Glutamatergic neuron (in vitro differentiated cells): ENCODE data around the gene RAD51B. TPM values are rescaled to one million over a fixed set of nuclear protein-coding genes. Genes with fewer than 3 reads are reported as not detected.

ENCODE experiments used
- DNase-seq: peaks from one replicate; pipeline ENCODE4 v3.0.0; 2022
- H3K27ac Mint-ChIP-seq: one replicate; pipeline ENCODE4 v1.8.0; 2020; ENCODE audit warnings: mild to moderate bottlenecking, mixed read lengths, inconsistent platforms; ENCODE audit not compliant: unreplicated experiment
- H3K27me3 Mint-ChIP-seq: one replicate; pipeline ENCODE4 v1.8.0; 2020; ENCODE audit warnings: mild to moderate bottlenecking, moderate library complexity, mixed read lengths, inconsistent platforms; ENCODE audit not compliant: unreplicated experiment
- H3K36me3 Mint-ChIP-seq: one replicate; pipeline ENCODE4 v1.8.0; 2020; ENCODE audit warnings: mild to moderate bottlenecking, mixed read lengths, inconsistent platforms; ENCODE audit not compliant: unreplicated experiment
- H3K4me1 Mint-ChIP-seq: one replicate; pipeline ENCODE4 v1.8.0; 2020; ENCODE audit warnings: mild to moderate bottlenecking, low read depth, mixed read lengths, inconsistent platforms; ENCODE audit not compliant: unreplicated experiment
- H3K4me3 Mint-ChIP-seq: one replicate; pipeline ENCODE4 v1.8.0; 2020; ENCODE audit warnings: mild to moderate bottlenecking, mixed read lengths, inconsistent platforms; ENCODE audit not compliant: unreplicated experiment
- H3K9me3 Mint-ChIP-seq: one replicate; pipeline ENCODE4 v1.8.0; 2020; ENCODE audit warnings: mild to moderate bottlenecking, moderate library complexity, mixed read lengths, inconsistent platforms; ENCODE audit not compliant: unreplicated experiment
- total RNA-seq: library from RNA; stranded (reverse); fragmentation: NEBNext Ultra II Directional; extraction: Animal tissue kit (Norgen Biotek cat#: 25700); gene quantifications from one replicate; pipeline ENCODE4 v1.2.1, GENCODE V29; 2021; ENCODE audit not compliant: unreplicated experiment
- TF ChIP-seq, protein P1 (sequence below): fragments of 200-600 bp; sonication (generic); IDR thresholded peaks from one replicate; pipeline ENCODE4 v1.5.0; 2021; ENCODE audit not compliant: partially characterized antibody, unreplicated experiment

The RAD51B gene
- total RNA-seq, 1 donor from 2014 or later, result 9.7 TPM

- Mint-ChIP-seq H3K36me3 (peaks cover 7% of the 10 kb centered on the region), H3K27ac (no peak overlapping the region), H3K4me3 (no peak overlapping the region), H3K4me1 (no peaks in the 10 kb centered on the region), H3K9me3 (no peaks in the 10 kb centered on the region), H3K27me3 (no peaks in the 10 kb centered on the region)
- TF ChIP-seq, protein P1, sequence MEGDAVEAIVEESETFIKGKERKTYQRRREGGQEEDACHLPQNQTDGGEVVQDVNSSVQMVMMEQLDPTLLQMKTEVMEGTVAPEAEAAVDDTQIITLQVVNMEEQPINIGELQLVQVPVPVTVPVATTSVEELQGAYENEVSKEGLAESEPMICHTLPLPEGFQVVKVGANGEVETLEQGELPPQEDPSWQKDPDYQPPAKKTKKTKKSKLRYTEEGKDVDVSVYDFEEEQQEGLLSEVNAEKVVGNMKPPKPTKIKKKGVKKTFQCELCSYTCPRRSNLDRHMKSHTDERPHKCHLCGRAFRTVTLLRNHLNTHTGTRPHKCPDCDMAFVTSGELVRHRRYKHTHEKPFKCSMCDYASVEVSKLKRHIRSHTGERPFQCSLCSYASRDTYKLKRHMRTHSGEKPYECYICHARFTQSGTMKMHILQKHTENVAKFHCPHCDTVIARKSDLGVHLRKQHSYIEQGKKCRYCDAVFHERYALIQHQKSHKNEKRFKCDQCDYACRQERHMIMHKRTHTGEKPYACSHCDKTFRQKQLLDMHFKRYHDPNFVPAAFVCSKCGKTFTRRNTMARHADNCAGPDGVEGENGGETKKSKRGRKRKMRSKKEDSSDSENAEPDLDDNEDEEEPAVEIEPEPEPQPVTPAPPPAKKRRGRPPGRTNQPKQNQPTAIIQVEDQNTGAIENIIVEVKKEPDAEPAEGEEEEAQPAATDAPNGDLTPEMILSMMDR, result no peak
- no peak for DNase-seq
Measured at GRCh38 chr14:67952381-67952780, 132.8 kb downstream of the RAD51B start.

DNA sequence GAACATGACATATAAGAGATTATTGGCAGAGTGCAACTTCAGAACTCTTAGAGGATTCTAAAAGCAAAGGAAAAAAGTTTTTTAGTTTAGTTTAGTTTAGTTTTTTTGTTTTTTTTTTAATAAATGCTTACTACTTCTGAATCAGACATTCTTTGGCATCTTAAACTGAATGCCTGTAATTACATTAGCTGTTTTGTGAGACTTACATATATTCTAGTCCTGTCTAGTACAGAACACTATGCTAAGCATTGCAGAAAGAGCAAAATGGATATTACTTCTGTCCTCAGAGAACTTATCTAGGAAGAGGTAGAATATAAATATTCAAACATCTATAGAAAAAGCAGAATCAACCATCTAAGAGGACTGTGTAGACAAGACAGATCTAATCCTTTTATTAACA lies 133.2 kb downstream of the RAD51B start:
- peaks cover 7% of the 10 kb centered on the region for H3K36me3 Mint-ChIP-seq
- no peaks in the 10 kb centered on the region for H3K4me1 Mint-ChIP-seq
- no peak overlapping the region for H3K27ac Mint-ChIP-seq
- H3K27me3 Mint-ChIP-seq, result no peaks in the 10 kb centered on the region
- H3K9me3 Mint-ChIP-seq, result no peaks in the 10 kb centered on the region
- TF ChIP-seq, protein P1, result no peak
- no peak for DNase-seq
- H3K4me3 Mint-ChIP-seq, result no peak overlapping the region

- Mint-ChIP-seq H3K27ac (no peak overlapping the region), H3K27me3 (no peaks in the 10 kb centered on the region), H3K4me3 (no peak overlapping the region), H3K36me3 (no peaks in the 10 kb centered on the region), H3K4me1 (no peaks in the 10 kb centered on the region), H3K9me3 (no peaks in the 10 kb centered on the region)
- TF ChIP-seq, protein P1, result no peak
- DNase-seq, result no peak
Measured at GRCh38 chr14:67955261-67955660, 135.7 kb downstream of the RAD51B start.

DNA sequence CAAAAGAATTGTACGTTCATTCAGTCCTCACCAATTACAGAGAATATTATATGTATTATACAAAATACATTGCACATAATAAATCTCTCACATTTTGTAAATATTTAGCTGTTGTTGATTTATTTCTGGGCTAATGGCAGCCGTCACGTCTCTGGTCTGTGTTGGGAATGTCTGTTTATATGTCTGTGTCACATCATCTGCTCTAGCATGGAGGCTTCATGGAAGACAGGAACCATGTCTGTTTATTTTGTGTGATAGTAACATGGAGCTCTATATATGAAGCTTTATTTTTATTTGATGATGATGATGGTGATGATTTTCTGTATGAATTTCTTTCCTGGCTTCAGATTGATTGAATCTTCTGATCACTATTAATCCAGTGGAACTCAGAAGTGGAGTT lies 138.4 kb downstream of the RAD51B start:
- DNase-seq, result no peak
- TF ChIP-seq, protein P1, result no peak
- Mint-ChIP-seq H3K4me1 (no peaks in the 10 kb centered on the region), H3K9me3 (no peaks in the 10 kb centered on the region), H3K4me3 (no peak overlapping the region), H3K36me3 (no peaks in the 10 kb centered on the region), H3K27ac (no peak overlapping the region), H3K27me3 (no peaks in the 10 kb centered on the region)

GRCh38 chr14:67961676-67962075 lies 142.1 kb downstream of the RAD51B start:
- Mint-ChIP-seq H3K27me3 (peaks cover 2% of the 10 kb centered on the region), H3K4me1 (no peaks in the 10 kb centered on the region), H3K9me3 (no peaks in the 10 kb centered on the region), H3K27ac (no peak overlapping the region), H3K36me3 (no peaks in the 10 kb centered on the region), H3K4me3 (no peak overlapping the region)
- TF ChIP-seq, protein P1, result no peak
- DNase-seq, result no peak
